A549 (cell line): ENCODE measurements around the gene CCNG2.

ENCODE experiments used
- CBX2 ChIP-seq: fragments of 200-600 bp; sonication (generic); IDR thresholded peaks from 2 replicates; pipeline ENCODE4 v1.6.1; 2016; ENCODE audit warnings: low read depth, mild to moderate bottlenecking, borderline replicate concordance
- CHD4 ChIP-seq: fragments of 200-600 bp; sonication (generic); IDR thresholded peaks from 2 replicates; pipeline ENCODE4 v1.6.1; 2016; ENCODE audit warnings: antibody characterized with exemption, mild to moderate bottlenecking, borderline replicate concordance
- EP300 ChIP-seq, 2 experiments: fragments of >200 bp; sonication (Bioruptor Twin); formaldehyde crosslinking; IDR thresholded peaks; 2 replicates in 1 of 2; 3 replicates in 1 of 2; pipeline ENCODE4 v1.6.1; 2016 to 2017
- JUN ChIP-seq, 2 experiments: fragments of >200 bp; sonication (Bioruptor Twin); formaldehyde crosslinking; IDR thresholded peaks; 2 replicates in 1 of 2; 3 replicates in 1 of 2; pipeline ENCODE4 v1.6.1; 2016 to 2017
- POLR2A ChIP-seq: IDR thresholded peaks from 2 replicates; pipeline ENCODE4 v1.6.1; 2012; ENCODE audit warnings: mild to moderate bottlenecking, low read length
- TF ChIP-seq, protein P1 (sequence below): fragments of >200 bp; sonication (Bioruptor Twin); formaldehyde crosslinking; IDR thresholded peaks from 3 replicates; pipeline ENCODE4 v1.5.1; 2016
- TF ChIP-seq, protein P2 (sequence below): IDR thresholded peaks from 2 replicates; pipeline ENCODE4 v1.6.1; 2012
- TF ChIP-seq, protein P3 (sequence below): fragments of 250-450 bp; sonication (Bioruptor Pico); IDR thresholded peaks from 2 replicates; pipeline ENCODE4 v1.5.0; 2021; ENCODE audit warnings: mild to moderate bottlenecking, moderate library complexity, borderline replicate concordance

DNA sequence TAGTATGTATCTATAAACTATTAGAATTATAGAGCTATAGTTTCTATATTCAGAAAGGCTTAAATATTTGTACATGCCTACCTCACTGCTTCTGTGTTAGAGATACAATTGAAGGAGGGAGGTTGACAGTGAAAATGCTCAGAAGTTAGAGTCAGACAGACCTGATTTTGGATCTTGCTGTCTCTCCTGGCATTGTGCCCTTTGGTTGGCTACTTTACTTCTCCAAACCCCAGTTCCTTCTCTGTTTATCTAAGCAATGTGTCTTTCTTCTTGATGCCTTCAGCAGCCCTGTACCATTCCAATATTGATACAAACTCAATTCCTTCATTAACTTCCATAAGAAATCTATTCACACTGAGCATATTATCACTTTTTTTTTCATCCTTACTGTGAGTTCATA, 28.7 kb downstream of the CCNG2 start:
- TF ChIP-seq CBX2 (no peak), EP300 (IDR thresholded peaks at IDR 0.05) (no peak), CHD4 (no peak), POLR2A (no peak), JUN (IDR thresholded peaks at IDR 0.05) (no peak)
- TF ChIP-seq, protein P1, sequence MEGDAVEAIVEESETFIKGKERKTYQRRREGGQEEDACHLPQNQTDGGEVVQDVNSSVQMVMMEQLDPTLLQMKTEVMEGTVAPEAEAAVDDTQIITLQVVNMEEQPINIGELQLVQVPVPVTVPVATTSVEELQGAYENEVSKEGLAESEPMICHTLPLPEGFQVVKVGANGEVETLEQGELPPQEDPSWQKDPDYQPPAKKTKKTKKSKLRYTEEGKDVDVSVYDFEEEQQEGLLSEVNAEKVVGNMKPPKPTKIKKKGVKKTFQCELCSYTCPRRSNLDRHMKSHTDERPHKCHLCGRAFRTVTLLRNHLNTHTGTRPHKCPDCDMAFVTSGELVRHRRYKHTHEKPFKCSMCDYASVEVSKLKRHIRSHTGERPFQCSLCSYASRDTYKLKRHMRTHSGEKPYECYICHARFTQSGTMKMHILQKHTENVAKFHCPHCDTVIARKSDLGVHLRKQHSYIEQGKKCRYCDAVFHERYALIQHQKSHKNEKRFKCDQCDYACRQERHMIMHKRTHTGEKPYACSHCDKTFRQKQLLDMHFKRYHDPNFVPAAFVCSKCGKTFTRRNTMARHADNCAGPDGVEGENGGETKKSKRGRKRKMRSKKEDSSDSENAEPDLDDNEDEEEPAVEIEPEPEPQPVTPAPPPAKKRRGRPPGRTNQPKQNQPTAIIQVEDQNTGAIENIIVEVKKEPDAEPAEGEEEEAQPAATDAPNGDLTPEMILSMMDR, result no peak
- TF ChIP-seq, protein P2, sequence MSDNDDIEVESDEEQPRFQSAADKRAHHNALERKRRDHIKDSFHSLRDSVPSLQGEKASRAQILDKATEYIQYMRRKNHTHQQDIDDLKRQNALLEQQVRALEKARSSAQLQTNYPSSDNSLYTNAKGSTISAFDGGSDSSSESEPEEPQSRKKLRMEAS, result no peak
- TF ChIP-seq, protein P3, sequence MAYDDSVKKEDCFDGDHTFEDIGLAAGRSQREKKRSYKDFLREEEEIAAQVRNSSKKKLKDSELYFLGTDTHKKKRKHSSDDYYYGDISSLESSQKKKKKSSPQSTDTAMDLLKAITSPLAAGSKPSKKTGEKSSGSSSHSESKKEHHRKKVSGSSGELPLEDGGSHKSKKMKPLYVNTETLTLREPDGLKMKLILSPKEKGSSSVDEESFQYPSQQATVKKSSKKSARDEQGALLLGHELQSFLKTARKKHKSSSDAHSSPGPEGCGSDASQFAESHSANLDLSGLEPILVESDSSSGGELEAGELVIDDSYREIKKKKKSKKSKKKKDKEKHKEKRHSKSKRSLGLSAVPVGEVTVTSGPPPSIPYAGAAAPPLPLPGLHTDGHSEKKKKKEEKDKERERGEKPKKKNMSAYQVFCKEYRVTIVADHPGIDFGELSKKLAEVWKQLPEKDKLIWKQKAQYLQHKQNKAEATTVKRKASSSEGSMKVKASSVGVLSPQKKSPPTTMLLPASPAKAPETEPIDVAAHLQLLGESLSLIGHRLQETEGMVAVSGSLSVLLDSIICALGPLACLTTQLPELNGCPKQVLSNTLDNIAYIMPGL (CRISPR knock-in tag), result no peak
